GM19467 (cell line): ENCODE data around the gene BOK.
"Not testable (repeated sequence)": the region's sequence is repeated elsewhere in the genome, so short reads cannot be mapped to it uniquely, and the experiment has no call there.

Source experiments
- ATAC-seq: cut with Tn5 transposase; IDR thresholded peaks from one replicate; pipeline ENCODE4 v1.9.1; 2021; ENCODE audit warnings: mild to moderate bottlenecking, moderate library complexity; ENCODE audit not compliant: unreplicated experiment

BOK gene

GRCh38 chr2:241571821-241572620 lies 13.5 kb downstream of the BOK start:
- ATAC-seq: no peak

GRCh38 chr2:241572915-241573651 lies 14.5 kb downstream of the BOK start:
- ATAC-seq: not testable (repeated sequence)

- no peak for ATAC-seq
Measured at GRCh38 chr2:241573741-241574140, 15.2 kb downstream of the BOK start.

DNA sequence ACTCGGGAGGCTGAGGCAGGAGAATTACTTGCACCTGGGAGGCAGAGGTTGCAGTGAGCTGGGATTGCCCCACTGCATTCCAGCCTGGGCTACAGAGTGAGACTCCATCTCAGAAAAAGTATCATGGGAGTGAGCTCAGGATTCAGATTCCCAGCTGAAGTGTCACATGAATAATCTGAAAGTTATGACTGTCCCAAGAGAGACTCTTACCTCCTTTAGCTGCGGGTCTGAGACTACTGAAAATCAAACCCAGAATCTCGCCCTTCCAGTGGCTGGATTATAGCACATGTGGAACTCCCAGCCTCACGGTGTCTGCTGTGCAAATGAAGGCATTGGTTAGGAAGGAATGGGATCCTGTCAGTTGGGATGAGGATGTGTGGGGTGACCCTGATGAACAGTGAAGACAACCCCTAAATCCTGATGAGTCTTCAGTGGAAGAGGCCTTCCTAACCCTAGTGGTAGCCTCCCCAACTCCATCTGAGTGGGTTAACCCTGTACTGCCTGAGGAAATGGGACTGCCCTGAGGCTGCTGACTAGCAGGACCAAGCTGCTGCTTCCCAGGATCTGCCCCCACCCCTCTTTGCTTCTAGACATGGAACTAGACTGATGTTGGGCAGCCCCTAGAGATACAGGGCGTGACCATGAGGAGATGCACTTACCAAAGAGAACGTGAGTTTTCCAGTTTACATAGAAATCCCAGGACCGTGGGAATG lies 16.5 kb downstream of the BOK start:
- ATAC-seq: no peak

GRCh38 chr2:241575624-241576292 lies 17.2 kb downstream of the BOK start:
- ATAC-seq: no peak

DNA sequence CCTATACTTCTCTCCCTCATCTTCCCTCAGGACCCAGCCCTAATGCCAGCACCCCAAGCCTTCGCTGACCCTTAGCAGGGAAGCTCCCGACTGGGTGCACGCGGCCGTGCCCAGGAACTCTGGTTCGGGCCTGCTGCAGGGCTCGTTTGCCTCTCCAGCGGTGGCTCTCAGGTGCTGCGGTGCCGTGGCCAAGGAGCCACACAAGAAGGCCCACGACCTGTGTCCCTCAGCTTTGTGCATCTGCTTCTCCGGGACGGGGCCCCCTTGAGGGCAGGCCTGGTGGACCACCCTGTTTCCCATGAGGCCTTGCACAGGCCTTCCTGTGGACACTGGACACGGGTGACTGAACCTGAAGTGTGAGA lies 17.7 kb downstream of the BOK start:
- ATAC-seq: no peak

DNA sequence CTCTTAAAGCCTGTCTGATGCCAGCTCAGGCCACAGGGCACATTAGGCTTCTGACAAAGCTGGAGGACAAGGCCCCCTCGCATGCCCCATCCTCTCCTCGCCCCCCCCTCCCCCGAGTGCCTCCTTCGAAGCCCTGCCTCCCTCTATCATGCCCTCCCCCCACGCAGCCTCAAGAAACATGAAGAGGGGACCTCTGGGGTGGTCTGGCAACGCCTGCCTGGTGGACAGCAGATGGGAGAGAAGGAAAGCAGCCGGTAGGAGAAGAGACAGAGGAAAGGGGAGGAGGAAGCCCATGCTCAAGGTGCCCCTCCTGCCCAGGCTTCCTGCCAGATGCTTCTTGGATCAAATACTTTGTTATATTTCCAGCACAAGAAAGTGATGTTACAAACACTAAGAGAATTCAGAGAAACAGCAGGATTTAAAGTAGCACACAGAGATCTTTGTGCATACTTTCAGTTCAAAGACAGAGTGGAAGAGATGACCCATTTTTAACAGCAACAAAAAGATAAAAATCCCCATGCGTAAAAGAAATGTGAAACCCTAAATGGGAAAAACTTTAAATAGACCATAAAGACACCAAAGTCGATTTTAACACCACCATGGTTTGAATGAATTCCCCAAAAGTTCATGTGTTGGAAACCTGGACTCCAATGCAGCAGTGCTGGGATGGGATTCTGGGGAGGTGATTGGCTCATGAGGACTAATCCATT lies 19.0 kb downstream of the BOK start:
- no peak for ATAC-seq

GRCh38 chr2:241579281-241579680 lies 20.7 kb downstream of the BOK start:
- ATAC-seq: no peak

GRCh38 chr2:241582328-241582727 lies 23.8 kb downstream of the BOK start:
- ATAC-seq: no peak

DNA sequence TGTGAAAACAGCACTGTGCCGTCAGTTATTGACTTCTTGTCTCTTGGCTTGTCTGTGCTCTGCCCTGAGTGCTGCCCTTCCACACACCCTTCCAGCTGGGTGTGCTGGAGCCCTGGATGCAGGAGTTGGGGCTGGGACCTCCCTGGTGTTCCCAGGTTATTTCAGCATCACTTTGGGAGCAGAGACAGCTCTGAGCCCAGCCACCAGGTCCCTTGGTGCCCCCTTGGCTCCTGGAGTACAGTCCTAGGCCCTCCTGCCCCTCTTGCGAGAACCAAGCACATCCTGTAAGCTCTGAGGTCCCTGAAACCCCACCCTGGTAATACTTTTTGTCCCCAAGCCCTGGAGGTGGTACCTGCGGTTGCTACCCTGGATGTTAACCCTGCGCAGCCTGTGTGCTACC lies 24.3 kb downstream of the BOK start:
- no peak for ATAC-seq

DNA sequence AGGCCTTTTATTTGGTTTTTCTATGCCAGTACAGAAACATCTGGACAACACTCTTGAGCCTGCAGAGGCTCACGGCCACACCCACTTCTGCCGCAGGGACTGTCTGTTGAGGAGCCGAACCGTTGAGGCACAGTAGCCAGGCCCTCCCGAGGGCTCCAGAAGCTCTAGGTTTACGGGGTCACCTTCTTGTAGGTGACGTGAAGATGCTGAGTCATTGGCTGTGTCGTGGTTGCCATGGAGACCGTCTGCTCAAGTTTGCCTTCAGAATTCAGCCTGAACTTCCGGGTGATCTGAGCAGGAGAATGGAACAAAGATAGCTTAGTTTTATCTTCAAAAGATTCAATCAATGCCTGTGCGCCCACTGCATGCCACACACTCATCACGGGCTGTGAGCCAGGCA lies 25.9 kb downstream of the BOK start:
- ATAC-seq: no peak

GRCh38 chr2:241586564-241587264 lies 28.2 kb downstream of the BOK start:
- no peak for ATAC-seq

DNA sequence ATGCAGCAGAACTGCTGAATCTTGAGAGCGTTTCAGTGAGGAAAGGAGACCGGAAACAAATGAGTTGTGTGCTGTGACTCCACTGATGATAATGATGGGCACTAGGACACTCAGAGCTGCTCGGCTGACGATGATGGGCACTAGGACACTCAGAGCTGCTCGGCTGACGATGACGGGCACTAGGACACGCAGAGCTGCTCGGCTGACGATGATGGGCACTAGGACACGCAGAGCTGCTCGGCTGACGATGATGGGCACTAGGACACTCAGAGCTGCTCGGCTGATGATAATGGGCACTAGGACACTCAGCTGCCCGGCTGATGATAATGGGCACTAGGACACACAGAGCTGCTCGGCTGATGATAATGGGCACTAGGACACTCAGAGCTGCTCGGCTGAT lies 31.3 kb downstream of the BOK start:
- not testable (repeated sequence) for ATAC-seq

DNA sequence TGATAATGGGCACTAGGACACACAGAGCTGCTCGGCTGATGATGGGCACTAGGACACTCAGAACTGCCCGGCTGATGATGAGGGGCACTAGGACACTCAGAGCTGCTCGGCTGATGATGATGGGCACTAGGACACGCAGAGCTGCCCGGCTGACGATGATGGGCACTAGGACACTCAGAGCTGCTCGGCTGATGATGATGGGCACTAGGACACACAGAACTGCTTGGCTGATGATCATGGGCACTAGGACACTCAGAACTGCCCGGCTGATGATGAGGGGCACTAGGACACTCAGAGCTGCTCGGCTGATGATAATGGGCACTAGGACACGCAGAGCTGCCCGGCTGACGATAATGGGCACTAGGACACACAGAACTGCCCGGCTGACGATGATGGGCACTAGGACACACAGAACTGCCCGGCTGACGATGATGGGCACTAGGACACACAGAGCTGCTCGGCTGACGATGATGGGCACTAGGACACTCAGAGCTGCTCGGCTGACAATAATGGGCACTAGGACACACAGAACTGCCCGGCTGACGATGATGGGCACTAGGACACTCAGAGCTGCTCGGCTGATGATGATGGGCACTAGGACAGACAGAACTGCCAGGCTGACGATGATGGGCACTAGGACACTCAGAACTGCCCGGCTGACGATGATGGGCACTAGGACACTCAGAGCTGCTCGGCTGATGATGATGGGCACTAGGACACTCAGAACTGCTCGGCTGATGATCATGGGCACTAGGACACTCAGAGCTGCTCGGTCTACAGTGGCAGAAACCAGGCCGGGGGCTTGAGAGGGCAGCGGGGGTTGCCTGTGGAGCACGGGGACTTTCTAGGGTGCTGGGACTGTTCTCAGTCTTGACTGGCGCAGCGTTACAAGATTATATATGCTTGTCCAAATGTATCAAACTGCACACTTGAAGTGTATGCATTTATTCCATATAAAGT lies 32.2 kb downstream of the BOK start:
- ATAC-seq: not testable (repeated sequence)

- no peak for ATAC-seq
Measured at GRCh38 chr2:241592126-241592845, 33.7 kb downstream of the BOK start.

DNA sequence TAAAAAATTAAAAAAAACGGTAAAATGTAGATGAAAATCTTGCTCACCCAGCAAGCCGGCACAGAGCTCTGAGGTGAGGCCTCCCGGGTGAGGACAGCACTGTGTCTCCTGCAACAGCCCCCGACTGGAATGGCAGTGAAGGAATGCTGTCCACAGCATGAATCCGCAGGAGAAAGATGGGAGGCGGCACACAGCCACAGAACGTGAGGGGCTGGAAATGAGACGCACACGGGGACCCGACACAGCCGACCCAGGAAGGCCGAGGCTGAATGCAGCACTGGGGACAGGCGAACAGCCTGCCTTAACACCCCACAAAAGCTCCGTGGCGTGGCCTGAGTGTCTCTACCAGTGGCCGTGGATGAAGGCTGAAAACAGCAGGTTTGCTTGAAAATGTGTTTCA lies 34.7 kb downstream of the BOK start:
- no peak for ATAC-seq

DNA sequence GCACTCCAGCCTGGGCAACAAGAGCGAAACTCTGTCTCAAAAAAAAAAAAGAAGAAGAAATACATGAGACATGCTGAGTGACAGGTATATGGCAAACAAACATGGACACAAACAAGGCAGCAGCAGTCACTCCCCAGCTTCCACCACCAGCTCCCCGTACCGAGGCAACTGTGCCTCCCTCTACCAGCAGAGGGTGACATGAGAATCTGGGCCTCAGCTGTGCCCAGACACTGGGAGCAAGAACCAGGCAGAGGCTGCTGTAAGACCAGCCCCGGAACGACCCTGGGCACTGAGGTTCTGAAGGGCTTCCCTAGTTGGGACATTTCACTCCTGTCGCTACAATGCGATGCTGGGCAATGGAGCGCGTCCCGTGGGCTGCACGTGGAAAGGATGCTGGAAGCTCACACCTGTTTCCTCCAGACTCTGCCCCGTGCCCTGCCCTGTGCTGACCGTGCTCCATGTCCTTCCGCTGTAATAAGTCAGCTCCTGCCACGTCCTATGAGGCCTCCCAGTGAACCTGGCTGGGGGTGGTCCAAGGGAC lies 37.1 kb downstream of the BOK start:
- no peak for ATAC-seq

GRCh38 chr2:241597561-241597960 lies 39.0 kb downstream of the BOK start:
- no peak for ATAC-seq
